Left ventricle myocardium superior (tissue), 1 donor: ENCODE data around the gene MARCHF3. TPM values are rescaled to one million over a fixed set of nuclear protein-coding genes. Genes with fewer than 3 reads are reported as not detected.
A peak's percentile ranks its signal among the peaks of the same experiment; 100 is the strongest.
"Not testable (repeated sequence)": the region's sequence is repeated elsewhere in the genome, so short reads cannot be mapped to it uniquely, and the experiment has no call there.

Experiments used
- ATAC-seq: fragments of 200-7000 bp; cut with Tn5 transposase; one replicate; pipeline ENCODE4 v1.9.1; 2020; ENCODE audit warnings: mild to moderate bottlenecking, moderate library complexity
- DNase-seq: peaks from one replicate; pipeline ENCODE4 v3.0.0-alpha.2; 2020
- intact Hi-C: fragments of 100-400 bp; cut with micrococcal nuclease; formaldehyde crosslinking; loops from one replicate; pipeline ENCODE4 v1.11.0; 2022
- total RNA-seq: library from RNA; stranded (reverse); fragmentation: NEBNext Ultra II Directional; extraction: Animal tissue kit (Norgen Biotek cat#: 25700); gene quantifications from one replicate; pipeline ENCODE4 v1.2.1, GENCODE V29; 2021
- donor health status: DM: no; HTN: yes; CAD: no; lungs with severe emphysema.

MARCHF3 gene
- total RNA-seq, 1 donor from 2014 or later = 25.0 TPM

DNA sequence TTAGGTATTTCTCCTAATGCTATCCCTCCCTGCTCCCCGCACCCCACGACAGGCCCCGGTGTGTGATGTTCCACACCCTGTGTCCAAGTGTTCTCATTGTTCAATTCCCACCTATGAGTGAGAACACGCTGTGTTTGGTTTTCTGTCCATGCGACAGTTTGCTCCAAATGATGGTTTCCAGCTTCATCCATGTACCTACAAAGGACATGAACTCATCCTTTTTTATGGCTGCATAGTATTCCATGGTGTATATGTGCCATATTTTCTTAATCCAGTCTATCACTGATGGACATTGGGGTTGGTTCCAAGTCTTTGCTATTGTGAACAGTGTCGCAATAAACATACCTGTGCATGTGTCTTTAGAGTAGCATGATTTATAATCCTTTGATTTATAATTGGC is 23.2 kb upstream of the MARCHF3 start:
- ATAC-seq, intact Hi-C loops, DNase-seq: not testable (repeated sequence)

DNA sequence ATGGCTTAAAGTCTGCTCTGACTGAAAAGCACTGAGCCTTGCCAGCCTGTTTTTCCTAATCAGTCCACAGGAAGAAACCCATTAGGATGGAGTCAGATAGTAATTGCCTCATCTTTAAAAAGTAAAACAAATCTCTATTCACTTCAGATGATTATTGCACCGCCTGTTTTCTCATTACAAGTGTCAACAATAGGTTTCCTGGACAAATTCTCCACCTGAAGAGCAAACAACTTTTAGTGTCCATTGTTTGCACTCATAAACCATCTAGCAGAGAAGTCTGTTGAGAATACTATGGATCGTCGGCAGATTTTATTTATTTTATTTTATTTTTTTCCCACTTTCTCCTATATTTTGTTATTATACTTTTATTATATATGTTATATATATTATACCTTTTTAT is 22.7 kb upstream of the MARCHF3 start:
- no peak for ATAC-seq
- DNase-seq = no peak
- intact Hi-C loops = no loop called here

DNA sequence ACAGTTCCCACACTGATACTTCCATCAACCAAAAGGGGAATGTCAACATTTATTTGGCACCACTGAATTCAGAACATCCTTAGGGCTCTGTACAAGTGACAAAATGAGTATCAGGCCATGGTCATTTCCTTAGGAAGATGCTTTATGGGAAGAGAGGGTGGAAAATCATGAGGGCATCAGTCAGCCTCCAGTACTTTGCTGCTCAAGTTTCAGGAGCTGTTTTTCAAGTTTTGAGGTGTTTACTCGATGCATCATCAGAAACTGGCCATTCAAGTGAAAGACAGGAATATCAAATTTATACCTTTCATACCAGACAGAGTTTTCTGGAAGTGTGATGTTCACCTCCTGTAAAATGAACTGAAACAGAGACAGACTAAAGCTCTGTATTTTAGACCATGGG is 21.2 kb upstream of the MARCHF3 start:
- intact Hi-C loops = no loop called here
- DNase-seq = no peak
- ATAC-seq = no peak

DNA sequence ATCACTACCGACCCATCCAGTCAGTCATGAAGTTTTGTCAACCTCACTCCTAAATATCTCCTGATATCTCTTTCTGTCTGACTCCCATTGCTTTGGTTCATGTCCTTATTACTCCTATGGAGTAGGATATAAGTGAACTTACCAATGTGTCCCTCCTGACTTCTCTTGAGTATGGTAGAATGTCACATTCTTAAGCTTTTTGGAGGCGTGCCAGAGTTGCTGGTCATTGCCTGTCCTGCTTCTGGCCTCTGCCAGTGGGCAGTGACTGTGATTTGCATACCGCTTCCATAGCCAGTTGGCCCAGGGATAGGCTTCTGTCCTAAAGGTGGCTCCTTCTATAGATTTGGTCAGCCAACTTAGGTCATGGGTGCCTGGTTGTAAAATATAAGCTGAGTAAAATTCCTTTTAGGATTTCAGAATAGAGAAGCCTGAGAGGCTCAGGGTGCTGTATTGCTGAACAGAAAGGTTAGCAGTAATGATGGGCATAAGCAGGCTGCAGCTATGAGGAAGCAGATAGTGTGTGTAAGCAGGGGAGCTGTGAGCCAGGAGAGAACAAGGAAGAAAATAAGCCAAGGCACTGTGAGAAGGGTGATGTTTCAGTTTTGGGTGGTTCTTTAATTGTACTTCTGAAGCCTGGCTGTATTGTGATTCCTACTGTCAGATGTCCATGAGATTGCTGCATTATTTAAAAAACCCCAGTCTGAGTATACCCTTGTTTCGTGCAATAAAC is 16.1 kb upstream of the MARCHF3 start:
- DNase-seq (no peak), ATAC-seq (no peak)
- intact Hi-C loops = no loop called here

DNA sequence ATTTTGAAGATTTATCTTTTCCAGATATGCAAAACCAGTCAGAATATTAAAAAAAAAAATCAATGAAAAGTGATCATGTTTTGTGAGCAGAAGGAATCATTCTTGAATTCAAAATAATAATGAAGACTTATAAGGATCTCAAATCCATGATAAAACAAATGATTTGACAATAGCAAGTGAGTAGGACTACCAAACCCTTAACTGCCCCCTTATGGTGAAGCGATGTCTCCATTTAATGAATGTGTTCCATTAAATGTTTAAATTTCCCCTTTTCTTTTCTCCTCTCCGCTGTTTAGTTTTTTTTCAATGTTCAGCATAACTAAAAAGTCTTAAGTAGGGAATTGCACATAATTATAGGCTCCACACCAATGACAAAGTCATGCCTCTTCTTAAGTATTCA is 12.2 kb upstream of the MARCHF3 start:
- ATAC-seq = no peak
- intact Hi-C loops = loop anchor here (5.0 kb wide), 1 partner anchor 195 kb away; no protein-coding TSS in a partner anchor
- DNase-seq = no peak

DNA sequence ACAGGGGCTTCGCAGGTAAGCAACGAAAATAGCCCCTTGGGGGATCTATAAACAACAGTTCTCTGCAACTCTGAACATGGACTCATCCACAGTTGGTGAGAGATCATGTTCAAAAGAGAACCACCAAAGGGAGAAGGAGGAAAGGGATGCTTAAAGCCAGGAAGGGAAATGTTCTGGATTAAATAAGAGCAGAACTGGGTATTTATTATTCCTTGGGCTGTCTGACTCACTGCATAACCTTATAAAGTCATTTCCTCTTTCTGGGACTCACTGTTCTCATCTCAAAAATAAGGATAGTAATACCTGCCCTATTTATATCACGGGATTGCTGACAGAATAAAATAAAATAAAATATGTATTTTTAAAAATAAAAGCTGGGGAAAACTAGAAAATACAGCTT is 11.2 kb upstream of the MARCHF3 start:
- intact Hi-C loops = loop anchor here (5.0 kb wide), 1 partner anchor 194 kb away; no protein-coding TSS in a partner anchor
- DNase-seq (no peak), ATAC-seq (peak; percentile 39)

DNA sequence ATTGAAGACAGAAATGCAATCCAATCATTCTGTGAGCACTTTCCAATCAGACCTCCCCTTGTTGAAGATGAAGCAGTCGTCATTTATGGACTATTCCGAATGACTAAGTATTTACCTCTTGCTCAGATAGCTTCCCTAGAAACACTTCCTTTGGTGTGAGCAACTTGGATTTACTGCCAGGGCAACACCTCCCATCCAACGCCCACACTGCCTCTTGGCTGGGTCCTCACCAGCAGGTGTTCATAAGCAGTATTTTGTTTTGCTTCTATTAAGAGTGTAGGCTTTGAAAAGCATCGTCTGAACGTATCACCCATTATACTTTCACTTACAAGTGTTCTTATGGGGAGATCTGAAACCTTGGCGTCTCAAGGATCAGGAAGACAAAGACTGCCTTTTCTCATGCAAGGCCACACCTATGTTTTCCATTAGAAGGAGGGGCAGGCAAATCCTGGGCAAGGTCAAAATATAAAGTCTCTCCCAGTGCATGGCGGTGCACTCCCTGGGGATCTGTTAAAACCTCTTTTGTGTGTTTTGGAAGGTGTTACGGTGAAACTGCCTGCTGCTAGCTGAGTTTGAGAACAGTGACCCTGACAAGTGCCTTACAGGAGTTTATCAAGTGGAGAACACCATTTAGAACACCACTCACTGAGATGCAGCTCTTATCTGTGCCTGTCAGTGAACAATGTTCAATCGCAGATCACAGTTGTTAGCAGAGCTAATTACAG is 10.6 kb upstream of the MARCHF3 start:
- intact Hi-C loops = loop anchor here (5.0 kb wide), 1 partner anchor 194 kb away; no protein-coding TSS in a partner anchor
- DNase-seq (no peak), ATAC-seq (peak; percentile 66)

DNA sequence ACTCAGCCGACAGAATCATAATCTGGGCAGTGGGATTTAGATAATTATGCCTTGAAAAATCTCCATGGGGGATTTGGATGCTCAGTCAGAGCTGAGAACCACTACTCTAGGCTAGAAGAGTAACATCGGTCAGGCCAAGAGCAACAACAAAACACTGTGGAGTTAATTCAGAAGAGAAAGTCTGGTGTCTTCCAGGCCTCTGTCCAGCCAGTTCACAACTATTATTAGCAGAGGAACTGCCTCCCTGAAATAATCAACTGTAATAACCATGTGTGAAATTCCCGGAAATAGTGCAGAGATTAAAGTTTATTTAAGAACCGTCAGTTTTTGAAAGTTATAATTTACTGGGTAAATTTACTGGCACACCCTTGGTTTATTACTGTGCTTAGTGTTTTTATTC is 8.2 kb upstream of the MARCHF3 start:
- intact Hi-C loops = no loop called here
- no peak for DNase-seq
- peak; percentile 76 for ATAC-seq

DNA sequence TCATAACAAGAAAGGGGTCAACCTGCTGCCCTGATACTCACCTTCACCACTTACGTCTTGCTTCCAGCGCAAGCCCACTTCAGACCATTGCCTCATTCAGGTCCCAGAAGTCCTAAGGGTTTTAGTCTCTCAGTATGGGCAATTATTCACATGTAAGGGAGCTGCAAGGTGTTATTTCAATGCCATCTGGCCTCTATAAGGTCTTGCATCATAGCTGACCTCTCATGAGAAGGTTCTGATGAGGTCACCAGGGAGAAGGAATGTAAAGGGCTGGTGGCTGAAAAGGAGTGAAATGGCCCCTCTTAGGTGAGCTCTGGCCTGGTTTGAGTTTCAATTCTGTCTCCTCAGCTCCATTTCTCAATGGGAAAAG is 1.5 kb upstream of the MARCHF3 start:
- ATAC-seq = no peak
- intact Hi-C loops = no loop called here
- no peak for DNase-seq

DNA sequence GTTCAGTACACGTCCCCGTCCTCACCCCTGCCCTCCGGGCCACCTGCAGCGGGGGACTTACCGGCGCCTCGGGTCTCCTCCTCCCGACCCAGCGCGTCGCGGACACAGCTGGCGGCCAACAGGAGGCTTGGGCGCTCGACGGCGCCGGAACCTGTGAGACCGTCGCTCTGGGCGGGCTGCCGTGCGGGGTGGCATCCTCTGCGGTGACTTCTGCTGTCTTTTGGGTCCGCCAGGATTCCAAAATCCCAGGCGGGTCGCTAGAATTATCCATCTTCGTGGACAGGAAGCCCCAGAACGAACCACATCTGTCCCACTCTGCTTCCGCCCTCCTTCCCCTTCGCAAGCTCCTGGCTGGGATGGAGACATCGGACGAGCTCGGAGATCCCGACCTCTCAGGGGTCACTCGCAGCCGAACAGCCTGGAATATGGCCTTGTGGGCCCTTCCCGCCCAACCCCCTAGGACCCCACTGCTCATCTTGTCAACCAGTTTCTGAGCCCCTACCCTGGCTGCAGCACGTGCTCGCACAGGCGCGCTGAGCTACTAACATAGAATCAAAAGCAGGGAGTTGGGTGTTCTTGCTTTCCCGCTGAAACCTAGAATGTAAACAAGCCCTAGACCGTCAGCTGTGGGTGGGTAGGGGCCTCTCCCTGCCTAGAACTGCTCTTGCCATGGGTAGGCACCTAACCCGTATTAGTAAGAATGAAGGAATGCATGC is 947 bp upstream of the MARCHF3 start:
- DNase-seq = peak; percentile 54
- ATAC-seq = peak; percentile 4
- intact Hi-C loops = no loop called here

DNA sequence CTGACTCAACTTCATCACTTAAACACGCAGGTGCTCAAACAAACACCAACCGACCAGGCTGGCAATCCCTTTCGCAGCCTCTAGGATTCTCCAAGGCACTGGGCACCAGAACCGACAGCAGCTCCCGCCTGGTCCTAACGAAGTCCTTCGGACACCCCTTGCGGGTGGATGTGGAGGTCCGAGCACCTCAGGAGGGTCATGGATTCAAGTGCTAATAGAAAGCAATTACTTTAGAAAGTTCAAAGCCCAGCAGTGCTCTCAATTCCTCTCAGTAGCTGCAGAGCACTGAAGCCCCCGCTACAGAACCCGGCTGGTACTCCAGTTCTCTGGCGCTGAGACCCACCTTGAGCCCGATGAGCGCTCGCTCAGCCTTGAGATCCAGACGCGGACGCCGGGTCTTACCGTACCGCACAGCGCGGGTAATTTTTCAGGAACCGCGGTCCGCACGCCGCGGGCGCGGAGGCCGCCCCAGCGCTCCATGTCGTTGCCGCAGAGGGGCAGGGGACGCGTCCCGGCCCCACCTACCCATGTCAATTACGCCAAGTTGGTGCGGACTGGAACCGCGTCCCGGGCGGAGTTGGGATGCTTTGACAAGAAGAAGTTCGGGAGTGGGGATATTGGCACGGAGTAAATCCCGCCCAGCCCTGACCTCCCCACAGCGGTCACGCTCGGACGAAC is 638 bp downstream of the MARCHF3 start:
- intact Hi-C loops = no loop called here
- ATAC-seq (peak; percentile 53), DNase-seq (peak; percentile 56)

DNA sequence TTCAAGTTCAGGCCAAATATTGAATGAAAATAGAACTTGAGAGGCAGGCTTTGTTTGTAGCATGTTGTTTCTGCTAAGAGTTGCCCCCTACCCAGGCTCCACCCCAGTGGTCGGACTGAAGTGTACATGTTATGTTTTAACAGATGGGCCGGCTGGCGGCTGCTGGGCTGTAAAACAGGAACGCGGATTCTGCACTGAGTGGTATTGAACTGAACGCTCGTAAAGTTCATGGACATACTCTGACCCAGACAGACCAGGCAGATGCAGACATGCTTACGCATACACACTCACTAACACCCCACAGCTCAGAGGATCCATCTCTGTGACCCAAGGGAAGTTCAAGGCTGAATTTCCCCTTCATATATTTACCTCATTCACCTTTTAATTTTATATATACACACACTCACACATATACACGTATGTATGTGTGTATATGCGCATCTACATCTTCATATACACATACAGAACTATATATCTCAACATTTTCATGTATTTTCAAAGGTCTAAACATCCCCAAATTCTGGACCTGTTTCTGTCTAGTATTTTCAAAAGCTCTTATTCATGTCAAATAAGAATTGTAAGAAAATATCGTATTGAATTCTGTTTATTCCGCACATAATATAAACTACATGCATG is 1.4 kb downstream of the MARCHF3 start:
- DNase-seq = peak; percentile 45
- no peak for ATAC-seq
- intact Hi-C loops = no loop called here

DNA sequence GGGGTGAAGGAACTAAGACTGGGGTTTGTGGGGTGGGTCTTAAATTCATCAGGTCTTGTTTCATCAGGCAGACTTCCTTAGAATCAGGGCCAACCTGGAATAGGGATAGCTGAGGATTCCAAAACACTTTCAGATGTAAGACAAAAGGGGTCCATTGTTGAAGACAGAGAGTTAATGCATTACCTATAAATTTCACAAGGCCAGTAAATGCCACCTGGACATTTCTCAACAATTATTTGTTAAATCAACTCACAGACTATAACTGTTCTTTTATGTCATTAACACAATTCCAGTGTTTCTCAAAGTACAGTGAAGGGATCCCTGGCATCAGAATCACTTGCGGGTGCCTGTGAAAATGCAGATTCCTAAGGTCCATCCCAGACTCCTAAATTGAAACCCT is 2.8 kb downstream of the MARCHF3 start:
- DNase-seq (no peak), ATAC-seq (no peak)
- intact Hi-C loops = no loop called here

DNA sequence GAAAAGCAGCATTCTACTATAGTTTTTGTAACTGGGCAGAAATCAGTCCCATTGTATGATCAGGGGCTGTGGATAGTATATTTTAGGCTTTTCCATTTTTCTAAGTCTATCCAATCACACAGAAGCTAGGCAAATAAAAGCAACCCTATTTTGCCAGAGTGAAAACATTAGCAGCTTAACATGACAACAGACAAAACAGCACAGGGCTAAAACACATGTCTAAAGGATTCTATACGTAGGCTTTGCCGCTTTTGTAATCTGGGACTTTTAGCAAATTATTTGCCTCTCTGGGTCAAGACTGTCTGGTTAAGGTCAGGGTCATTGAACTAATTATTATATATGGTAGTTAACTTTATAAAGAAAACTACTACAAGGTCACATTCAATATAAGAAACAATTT is 4.2 kb downstream of the MARCHF3 start:
- intact Hi-C loops = no loop called here
- DNase-seq = no peak
- no peak for ATAC-seq

DNA sequence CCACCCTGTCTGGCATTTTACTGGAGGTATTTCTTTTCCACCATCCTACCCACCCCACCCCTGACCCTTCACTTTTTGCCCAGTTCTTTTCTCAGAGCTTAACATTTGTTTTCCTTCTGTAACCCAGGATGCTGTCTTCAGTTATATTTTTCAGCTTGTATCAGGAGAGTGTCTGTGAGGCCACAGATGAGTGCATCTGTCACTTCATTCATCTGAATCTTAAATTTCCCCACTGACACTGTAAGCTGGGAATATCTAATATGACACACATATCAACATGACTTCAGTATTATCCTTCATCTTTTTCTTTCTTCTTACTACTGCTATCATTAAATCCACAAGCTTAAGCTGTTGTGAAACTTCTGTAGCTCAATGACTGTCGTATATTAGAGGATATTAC is 4.9 kb downstream of the MARCHF3 start:
- ATAC-seq (no peak), DNase-seq (no peak)
- intact Hi-C loops = no loop called here

DNA sequence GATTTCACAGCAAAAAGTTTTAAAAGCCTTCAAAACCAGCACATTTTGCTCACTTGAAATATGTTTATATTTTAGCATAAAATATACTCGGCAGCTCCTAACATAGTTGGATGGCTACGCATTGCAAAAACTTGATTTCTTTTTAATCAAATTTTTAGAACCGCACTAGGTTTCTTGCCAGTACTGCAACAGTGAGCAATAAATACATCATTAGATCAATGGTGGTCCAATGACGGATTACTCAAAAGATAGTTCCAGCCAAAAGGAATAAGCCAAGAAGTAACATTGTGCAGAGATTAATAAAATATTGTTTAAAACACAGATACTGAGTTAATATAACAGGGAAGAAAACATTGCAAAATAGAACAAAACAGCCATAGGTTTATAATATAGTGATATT is 5.5 kb downstream of the MARCHF3 start:
- intact Hi-C loops = no loop called here
- ATAC-seq (no peak), DNase-seq (no peak)

DNA sequence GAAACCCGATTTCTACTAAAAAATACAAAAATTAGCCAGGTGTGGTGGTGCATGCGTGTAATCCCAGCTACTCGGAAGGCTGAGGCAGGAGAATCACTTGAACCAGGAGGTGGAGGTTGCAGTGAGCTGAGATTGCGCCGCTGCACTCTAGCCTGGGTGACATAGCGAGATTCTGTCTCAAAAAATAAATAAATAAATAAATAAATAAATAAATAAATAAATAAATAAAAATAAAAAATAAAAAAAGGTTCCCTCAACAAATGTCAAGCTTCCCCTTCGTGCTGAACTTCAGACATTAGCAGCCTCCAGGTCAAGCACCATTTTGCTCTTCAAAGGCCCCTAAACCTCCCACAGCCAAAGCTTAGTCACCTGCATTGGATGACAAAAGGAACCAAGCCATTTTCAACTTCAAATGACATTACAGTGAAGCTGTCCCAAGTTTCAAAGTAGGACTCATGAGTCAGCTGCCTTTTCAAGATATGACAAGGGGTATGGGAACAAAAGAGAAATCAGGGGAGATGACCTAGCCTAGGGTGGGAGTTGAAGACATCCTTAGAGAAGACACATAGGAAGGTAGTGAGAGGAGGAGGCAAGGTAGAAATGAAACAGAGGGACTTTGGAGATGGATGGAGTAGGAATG is 6.7 kb downstream of the MARCHF3 start:
- intact Hi-C loops, DNase-seq, ATAC-seq: not testable (repeated sequence)

DNA sequence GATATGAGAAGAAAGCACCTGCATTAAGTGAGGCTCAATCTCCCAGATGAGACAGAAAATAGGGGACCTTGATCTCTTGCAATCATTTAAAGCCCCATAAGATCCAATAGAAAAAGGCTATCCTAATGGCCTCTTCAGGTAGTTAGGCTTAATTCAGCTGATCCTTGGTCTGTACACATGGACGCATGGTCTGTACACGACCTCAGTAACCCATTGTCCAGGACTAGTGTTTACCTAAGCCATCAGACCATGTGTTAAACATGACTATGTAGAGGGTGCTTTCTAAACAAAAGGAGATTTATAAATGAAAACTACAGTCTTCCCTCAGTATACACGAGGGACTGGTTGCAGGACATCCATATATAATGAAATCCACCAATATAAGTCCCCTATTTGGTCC is 7.5 kb downstream of the MARCHF3 start:
- intact Hi-C loops = no loop called here
- DNase-seq = no peak
- no peak for ATAC-seq

DNA sequence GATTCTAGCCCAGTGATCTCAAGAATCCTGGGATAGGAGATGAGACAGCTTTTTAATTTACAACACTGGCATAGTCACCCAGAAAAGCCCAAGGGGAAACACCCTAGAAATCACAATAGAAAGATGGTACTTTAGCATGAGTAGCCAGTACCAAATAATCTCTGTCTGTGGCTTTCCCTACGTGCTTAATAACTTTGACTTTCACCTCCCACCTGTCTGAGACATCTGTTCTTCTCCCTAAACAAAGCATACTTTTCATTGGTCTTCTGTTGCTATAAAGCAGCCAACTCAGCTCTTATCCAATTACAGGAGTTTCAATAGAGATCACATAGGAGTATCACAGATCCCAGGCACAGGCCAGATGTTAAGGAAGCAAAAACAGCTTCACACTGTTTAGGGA is 10.4 kb downstream of the MARCHF3 start:
- intact Hi-C loops = loop anchor here (10.0 kb wide), 1 partner anchor 55 kb away; no protein-coding TSS in a partner anchor
- no peak for ATAC-seq
- DNase-seq = no peak
